Measurements from ENCODE around the gene SWT1.

SWT1 gene

GRCh38 chr1:185325413-185325812 lies 168.4 kb downstream of the SWT1 start:
- peak; percentile 28 for DNase-seq

- DNase-seq, result no peak
Observed at GRCh38 chr1:185328255-185328654, 171.3 kb downstream of the SWT1 start.

DNA sequence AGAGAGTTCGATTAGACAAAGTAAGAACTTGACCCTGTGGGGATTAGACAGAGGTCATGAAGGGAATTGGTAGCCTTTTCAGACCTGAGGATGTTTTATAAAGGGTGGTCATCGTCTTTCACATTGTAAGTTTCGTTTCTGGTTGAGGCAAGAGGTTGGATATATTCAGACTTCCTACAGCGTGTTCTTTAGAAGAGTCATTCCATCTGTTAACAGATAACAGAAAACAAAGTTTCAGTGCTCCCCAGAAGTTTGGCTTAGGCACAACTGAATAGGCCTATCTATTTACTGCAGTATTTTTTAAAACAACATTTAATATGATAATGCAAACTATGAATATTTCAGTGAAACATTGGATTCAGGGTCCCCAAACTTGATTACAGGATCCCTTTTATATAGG lies 177.2 kb downstream of the SWT1 start:
- no peak for DNase-seq

- DNase-seq, result peak; percentile 44
Observed at GRCh38 chr1:185337246-185337645, 180.3 kb downstream of the SWT1 start.

DNA sequence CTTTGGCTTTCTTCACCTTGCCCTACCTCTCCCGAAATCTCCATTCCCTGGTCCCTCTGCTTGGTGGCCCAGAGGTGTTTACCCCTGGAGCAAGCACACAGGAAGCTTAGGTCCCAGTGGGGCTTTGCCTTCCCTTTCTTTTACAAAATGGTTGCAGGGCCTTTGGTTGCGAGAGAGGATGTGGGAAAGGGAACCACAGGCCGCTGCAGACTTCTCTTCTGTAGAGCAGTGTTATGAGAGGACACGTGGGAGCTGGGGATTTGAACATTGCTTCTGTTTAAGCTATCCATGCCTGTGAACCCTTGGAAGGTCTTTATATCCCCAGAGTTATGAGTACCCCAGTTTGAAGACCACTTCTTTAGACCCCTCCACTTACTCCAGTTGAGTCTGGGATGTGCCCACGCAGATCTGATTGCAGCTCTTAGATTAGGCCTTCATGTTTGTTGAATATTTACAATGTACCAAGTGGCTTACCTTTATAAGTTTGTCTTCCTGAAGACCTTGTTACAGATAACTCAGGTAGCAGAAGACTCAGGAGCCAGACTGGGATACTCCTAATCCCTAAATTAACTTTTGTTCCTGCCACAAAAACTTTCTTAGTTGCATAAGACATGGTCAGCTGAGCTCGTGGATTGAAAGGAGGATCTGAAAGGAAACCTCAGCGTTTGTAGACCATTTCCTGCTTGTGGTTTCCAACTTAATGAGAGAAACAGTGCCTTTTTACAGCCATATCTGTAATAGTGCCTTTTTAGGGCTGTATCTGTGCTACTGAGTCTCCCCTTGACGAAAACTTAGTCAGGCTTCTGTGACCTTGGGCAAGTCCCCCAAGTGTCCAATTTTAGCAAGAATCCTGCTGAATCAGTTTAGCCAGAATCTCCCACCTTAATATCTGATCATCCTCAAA lies 182.0 kb downstream of the SWT1 start:
- no peak for DNase-seq

- DNase-seq, result no peak
Observed at GRCh38 chr1:185341196-185341781, 184.3 kb downstream of the SWT1 start.
